ENCODE results near the gene ENOX1. TPM values are rescaled to one million over a fixed set of nuclear protein-coding genes. Genes with fewer than 3 reads are reported as not detected.

Gene ENOX1
- total RNA-seq, 1 experiment from 2014 or later: 0.95 TPM

DNA sequence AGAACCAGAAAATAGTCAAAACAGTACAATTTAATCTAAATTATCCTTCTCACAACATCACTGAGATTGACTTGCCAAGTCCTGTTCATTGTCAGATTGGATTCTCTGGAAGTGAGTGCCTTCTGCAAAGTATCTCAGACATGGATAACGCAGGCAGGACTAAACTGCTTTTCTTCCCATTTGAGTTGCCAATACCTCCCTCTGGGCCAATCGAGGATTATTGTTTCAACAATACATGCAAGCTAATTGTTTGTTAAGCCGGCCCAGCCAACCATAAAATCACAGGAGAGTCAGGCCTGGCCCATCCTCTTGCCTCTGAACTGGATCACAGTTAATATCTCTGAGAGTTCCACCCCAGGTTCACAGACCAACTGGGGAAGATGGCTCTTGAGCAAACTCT is 240.0 kb downstream of the ENOX1 start:
- H3K9me3 ChIP-seq (ENCODE audit: low read length): no peaks in the 10 kb centered on the region
- H3K27ac ChIP-seq (ENCODE audit: low read length): no peak overlapping the region
- H2AFZ ChIP-seq (ENCODE audit: low read length): no peak overlapping the region
- no peaks in the 10 kb centered on the region for H3K27me3 ChIP-seq (ENCODE audit: low read length)
- no peak for TF ChIP-seq CTCF (conservative IDR thresholded peaks at IDR 0.05; ENCODE audit: low read depth, low read length)
- no peak for TF ChIP-seq EZH2phosphoT487 (IDR thresholded peaks at IDR 0.05; ENCODE audit: borderline replicate concordance, low read length)
- TF ChIP-seq EZH2 (IDR thresholded peaks at IDR 0.05; ENCODE audit: low read length, unreplicated experiment): no peak
- no peaks in the 10 kb centered on the region for H3F3A ChIP-seq (ENCODE audit: low read length, unreplicated experiment)
- CTCF ChIA-PET: no interaction called here
- no peaks in the 10 kb centered on the region for H4K20me1 ChIP-seq (ENCODE audit: low read length)
- H3K4me2 ChIP-seq (ENCODE audit: low read length): no peak overlapping the region
- DNase-seq (no peak), ATAC-seq (no peak)
- no peaks in the 10 kb centered on the region for H3K9me2 ChIP-seq (replicated peaks; ENCODE audit: low read length)
- peaks cover 19% of the 10 kb centered on the region for H3K4me1 ChIP-seq (ENCODE audit: insufficient read depth, low read length)
- no peak overlapping the region for H3K9ac ChIP-seq (ENCODE audit: low read length)
- H3K4me3 ChIP-seq (ENCODE audit: low read length): no peak overlapping the region
- no peaks in the 10 kb centered on the region for H3K36me3 ChIP-seq (ENCODE audit: low read depth, low read length)
- no peaks in the 10 kb centered on the region for H3K79me2 ChIP-seq (ENCODE audit: low read length)
- POLR2A ChIA-PET (ENCODE audit: unreplicated experiment): no interaction called here
- intact Hi-C loops (cut with micrococcal nuclease): no loop called here
- no TSS peak for BruUV-seq (replicated peaks)

GRCh38 chr13:43546251-43546650 is 240.5 kb downstream of the ENOX1 start:
- no peak overlapping the region for H3K4me2 ChIP-seq (ENCODE audit: low read length)
- H3K36me3 ChIP-seq (ENCODE audit: low read depth, low read length): no peaks in the 10 kb centered on the region
- H2AFZ ChIP-seq (ENCODE audit: low read length): no peak overlapping the region
- no peaks in the 10 kb centered on the region for H3K9me2 ChIP-seq (replicated peaks; ENCODE audit: low read length)
- no peak overlapping the region for H3K27ac ChIP-seq (ENCODE audit: low read length)
- H3K27me3 ChIP-seq (ENCODE audit: low read length): no peaks in the 10 kb centered on the region
- no peak overlapping the region for H3K4me3 ChIP-seq (ENCODE audit: low read length)
- TF ChIP-seq CTCF (conservative IDR thresholded peaks at IDR 0.05; ENCODE audit: low read depth, low read length) (no peak), EZH2phosphoT487 (IDR thresholded peaks at IDR 0.05; ENCODE audit: borderline replicate concordance, low read length) (no peak), EZH2 (IDR thresholded peaks at IDR 0.05; ENCODE audit: low read length, unreplicated experiment) (no peak)
- ChIA-PET POLR2A (ENCODE audit: unreplicated experiment) (no interaction called here), CTCF (no interaction called here)
- DNase-seq (no peak), ATAC-seq (no peak)
- H3K9me3 ChIP-seq (ENCODE audit: low read length): no peaks in the 10 kb centered on the region
- no peaks in the 10 kb centered on the region for H3F3A ChIP-seq (ENCODE audit: low read length, unreplicated experiment)
- H3K4me1 ChIP-seq (ENCODE audit: insufficient read depth, low read length): peaks cover 19% of the 10 kb centered on the region
- BruUV-seq (replicated peaks): no TSS peak
- H4K20me1 ChIP-seq (ENCODE audit: low read length): no peaks in the 10 kb centered on the region
- no peaks in the 10 kb centered on the region for H3K79me2 ChIP-seq (ENCODE audit: low read length)
- no peak overlapping the region for H3K9ac ChIP-seq (ENCODE audit: low read length)
- intact Hi-C loops (cut with micrococcal nuclease): no loop called here

- H3K9ac ChIP-seq (ENCODE audit: low read length): no peak overlapping the region
- no peak for ATAC-seq
- H2AFZ ChIP-seq (ENCODE audit: low read length): no peak overlapping the region
- ChIA-PET POLR2A (ENCODE audit: unreplicated experiment) (no interaction called here), CTCF (no interaction called here)
- no peaks in the 10 kb centered on the region for H3K27me3 ChIP-seq (ENCODE audit: low read length)
- H3K36me3 ChIP-seq (ENCODE audit: low read depth, low read length): no peaks in the 10 kb centered on the region
- H3K4me1 ChIP-seq (ENCODE audit: insufficient read depth, low read length): peaks cover 22% of the 10 kb centered on the region
- TF ChIP-seq EZH2 (IDR thresholded peaks at IDR 0.05; ENCODE audit: low read length, unreplicated experiment) (no peak), EZH2phosphoT487 (IDR thresholded peaks at IDR 0.05; ENCODE audit: borderline replicate concordance, low read length) (no peak), CTCF (conservative IDR thresholded peaks at IDR 0.05; ENCODE audit: low read depth, low read length) (no peak)
- H3K79me2 ChIP-seq (ENCODE audit: low read length): no peaks in the 10 kb centered on the region
- no peak overlapping the region for H3K4me2 ChIP-seq (ENCODE audit: low read length)
- BruUV-seq (replicated peaks): no TSS peak
- intact Hi-C loops (cut with micrococcal nuclease): no loop called here
- no peak overlapping the region for H3K4me3 ChIP-seq (ENCODE audit: low read length)
- H3F3A ChIP-seq (ENCODE audit: low read length, unreplicated experiment): no peaks in the 10 kb centered on the region
- DNase-seq: no peak
- H3K27ac ChIP-seq (ENCODE audit: low read length): no peak overlapping the region
- no peaks in the 10 kb centered on the region for H3K9me3 ChIP-seq (ENCODE audit: low read length)
- no peaks in the 10 kb centered on the region for H4K20me1 ChIP-seq (ENCODE audit: low read length)
- H3K9me2 ChIP-seq (replicated peaks; ENCODE audit: low read length): no peaks in the 10 kb centered on the region
Measured at GRCh38 chr13:43545317-43545874, 241.4 kb downstream of the ENOX1 start.
